Tibial nerve (tissue), 4 donors: Measurements from ENCODE around the gene BSCL2. TPM values are rescaled to one million over a fixed set of nuclear protein-coding genes. Genes with fewer than 3 reads are reported as not detected.
"Not testable (repeated sequence)": the region's sequence is repeated elsewhere in the genome, so short reads cannot be mapped to it uniquely, and the experiment has no call there.

Experiments
- DNase-seq, 2 donors: peaks; one replicate each; pipeline ENCODE4 v3.0.0-alpha.2; 2019; ENCODE audit warnings: low spot score in 2 of 2
- H3K27ac ChIP-seq, 4 donors: fragments of 200-600 bp; sonication (generic) in 3 of 4; one replicate each; pipeline ENCODE4 v1.5.1; 2017 to 2019; ENCODE audit warnings: mild to moderate bottlenecking in 1 of 4
- H3K27me3 ChIP-seq, 2 donors: fragments of 200-600 bp; sonication (generic) in 1 of 2; one replicate each; pipeline versions ENCODE4 v1.5.1 to v1.6.0; 2017 to 2019
- H3K36me3 ChIP-seq, 3 donors: fragments of 200-600 bp; sonication (generic); one replicate each; pipeline ENCODE4 v1.5.1; 2018 to 2019
- H3K4me1 ChIP-seq, 4 donors: fragments of 200-600 bp; sonication (generic) in 3 of 4; one replicate each; pipeline ENCODE4 v1.5.1; 2017 to 2019
- H3K4me3 ChIP-seq, 4 donors: fragments of 200-600 bp; sonication (generic) in 3 of 4; one replicate each; pipeline ENCODE4 v1.5.1; 2017 to 2019; ENCODE audit warnings: mild to moderate bottlenecking in 1 of 4, moderate library complexity in 1 of 4
- H3K9me3 ChIP-seq, 4 donors: fragments of 200-600 bp; sonication (generic) in 3 of 4; one replicate each; pipeline ENCODE4 v1.5.1; 2017 to 2019
- CTCF ChIP-seq, 5 experiments: fragments of 200-600 bp in 3 of 5; fragments of 450-650 bp in 2 of 5; sonication (generic) in 3 of 5; IDR thresholded peaks; one replicate each; pipeline ENCODE4 v1.5.1; 2016 to 2019; ENCODE audit warnings: antibody characterized with exemption in 5 of 5, mild to moderate bottlenecking in 3 of 5, moderate library complexity in 2 of 5
- EP300 ChIP-seq, 2 donors: sonication (generic); formaldehyde crosslinking; IDR thresholded peaks; one replicate each; pipeline ENCODE4 v1.6.1; 2017; ENCODE audit warnings: antibody characterized with exemption in 2 of 2, mild to moderate bottlenecking in 1 of 2
- POLR2A ChIP-seq, 2 donors: fragments of 450-650 bp; IDR thresholded peaks; one replicate each; pipeline ENCODE4 v1.6.1; 2017; ENCODE audit warnings: antibody characterized with exemption in 2 of 2, mild to moderate bottlenecking in 2 of 2, moderate library complexity in 2 of 2
- WGBS, 2 donors: methylation state at CpG; one replicate each; pipeline ENCODE4 v1.1.5; 2018; 5-methylcytosine and 5-hydroxymethylcytosine counted together
- total RNA-seq, 4 donors: library from RNA; depleted of rRNA; stranded (reverse); fragments of >200 nt; gene quantifications; one replicate each; pipeline ENCODE4 v1.1.0, GENCODE V29; 2016

The BSCL2 gene
- total RNA-seq, 4 donors from 2014 or later: 58.8 to 149 (median 93.2) TPM

DNA sequence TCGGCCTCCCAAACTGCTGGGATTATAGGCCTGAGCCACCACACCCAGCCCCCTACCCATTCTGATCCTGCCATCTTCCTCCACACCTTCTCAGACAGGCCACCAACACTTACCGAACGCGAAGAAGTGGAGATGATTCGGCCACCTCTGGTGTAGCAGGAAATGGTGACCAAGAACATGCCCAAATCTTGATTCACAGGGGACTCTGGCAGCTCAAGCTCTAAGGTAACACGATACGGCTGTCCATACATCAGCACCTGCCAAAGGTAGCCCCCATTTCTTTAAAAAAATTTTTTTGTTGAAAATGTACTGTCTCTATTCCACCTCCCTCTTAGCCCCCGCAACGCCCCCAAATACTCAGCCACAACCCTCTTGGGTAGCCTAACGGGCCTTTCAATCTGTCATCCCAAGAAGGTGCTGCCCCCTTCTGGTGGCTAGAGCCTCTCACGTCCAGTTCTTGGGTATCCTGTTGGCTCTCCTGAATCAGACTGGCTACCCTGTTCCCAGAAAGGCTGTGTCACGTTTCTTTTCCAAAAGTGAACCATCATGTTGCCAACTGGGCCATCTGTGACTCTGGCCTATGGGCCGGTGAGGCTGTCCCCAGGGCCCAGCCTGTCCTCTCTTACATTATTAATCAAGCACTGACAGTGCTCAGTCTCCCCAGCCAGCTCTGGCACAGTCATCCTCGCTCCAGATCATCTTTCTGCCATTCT lies 12.6 kb downstream of the BSCL2 start:
- H3K4me1 ChIP-seq: peaks cover 0 to 22% (median 4%) of the 10 kb centered on the region in 4 donors
- TF ChIP-seq CTCF (IDR thresholded peaks at IDR 0.05) (peak; percentile 70 to 84 (median 83)), POLR2A (IDR thresholded peaks at IDR 0.05) (no peak), EP300 (IDR thresholded peaks at IDR 0.05) (peak in 1 of 2 donors; percentile 31)
- no peaks in the 10 kb centered on the region for H3K9me3 ChIP-seq
- peak; percentile 79 to 90 for DNase-seq
- no peaks in the 10 kb centered on the region for H3K27me3 ChIP-seq
- H3K4me3 ChIP-seq: no peak overlapping the region
- H3K36me3 ChIP-seq: peaks cover 0 to 50% (median 3%) of the 10 kb centered on the region in 3 donors
- WGBS, 2 donors: 47 to 49% methylated on average over 14 of the region's 14 CpGs
- peak overlapping the region in 1 of 4 donors; percentile 29 for H3K27ac ChIP-seq

DNA sequence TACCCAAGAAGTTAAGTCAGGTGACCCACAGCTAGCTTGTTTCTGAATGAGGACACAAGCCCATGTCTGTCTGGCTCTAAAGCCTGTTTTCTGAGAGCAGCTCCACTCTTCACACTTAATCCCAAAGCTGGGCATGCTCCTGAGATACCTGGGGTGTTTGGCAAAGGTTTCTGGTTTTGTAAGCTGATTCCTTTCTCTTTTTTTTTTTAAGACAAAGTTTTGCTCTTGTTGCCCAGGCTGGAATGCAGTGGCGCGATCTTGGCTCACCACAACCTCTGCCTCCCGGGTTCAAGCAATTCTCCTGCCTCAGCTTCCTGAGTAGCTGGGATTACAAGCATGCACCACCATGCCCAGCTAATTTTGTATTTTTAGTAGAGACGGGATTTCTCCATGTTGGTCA lies 13.6 kb downstream of the BSCL2 start:
- H3K36me3 ChIP-seq: peaks cover 0 to 49% (median 3%) of the 10 kb centered on the region in 3 donors
- 74 to 86% methylated on average over 4 of the region's 4 CpGs for WGBS, 2 donors
- H3K4me1 ChIP-seq: peaks cover 0 to 23% (median 4%) of the 10 kb centered on the region in 4 donors
- not testable (repeated sequence) for H3K27ac ChIP-seq, H3K27me3 ChIP-seq, H3K4me3 ChIP-seq, DNase-seq, H3K9me3 ChIP-seq

DNA sequence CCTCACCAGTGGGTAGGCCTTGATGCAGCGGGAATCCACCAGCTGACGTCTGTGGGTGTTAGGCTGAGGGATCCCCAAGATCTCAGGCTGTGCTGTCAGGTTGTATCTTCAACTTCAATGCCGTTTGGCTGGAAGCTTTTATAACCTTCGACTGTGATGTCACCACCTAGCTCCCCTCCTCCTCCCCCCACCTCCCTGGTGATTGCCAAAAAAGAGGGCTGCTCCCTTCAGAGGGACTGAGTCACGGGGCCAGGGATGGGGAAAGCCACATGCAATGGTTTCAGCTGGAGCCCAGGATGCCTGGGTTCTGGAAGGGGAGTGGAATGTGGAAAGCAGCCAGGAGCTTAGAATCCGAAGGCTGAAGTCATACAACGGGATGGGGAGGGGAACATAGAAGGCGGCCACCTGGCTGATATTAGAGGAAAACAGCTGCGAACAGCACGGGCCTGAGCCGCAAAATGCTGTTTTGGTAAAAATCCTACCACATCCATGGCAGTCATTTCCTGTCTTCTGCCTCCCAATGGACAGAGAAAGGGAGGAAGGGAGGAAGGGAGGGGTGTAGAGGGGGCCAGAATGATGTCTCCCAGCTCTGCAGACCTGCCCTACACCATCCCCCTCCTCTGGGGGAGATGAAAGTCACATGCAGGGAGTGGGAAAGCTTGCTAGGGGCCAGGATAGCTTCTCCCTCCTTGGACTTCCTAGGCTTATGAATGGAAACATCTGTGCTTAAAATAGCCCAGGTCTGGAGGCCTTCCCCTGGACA lies 17.6 kb downstream of the BSCL2 start, which contains the start of gene LRRN4CL:
Gene LRRN4CL (minus strand): TSS at position 110 of the 763 bp plus-strand sequence. CDS start 1,022 bp downstream, outside the sequence.
- peak within 1 kb of the TSS in 3 of 4 donors; percentile 64 to 81 (median 75) for H3K27ac ChIP-seq
- 38 to 45% methylated on average over 11 of the region's 11 CpGs for WGBS, 2 donors

DNA sequence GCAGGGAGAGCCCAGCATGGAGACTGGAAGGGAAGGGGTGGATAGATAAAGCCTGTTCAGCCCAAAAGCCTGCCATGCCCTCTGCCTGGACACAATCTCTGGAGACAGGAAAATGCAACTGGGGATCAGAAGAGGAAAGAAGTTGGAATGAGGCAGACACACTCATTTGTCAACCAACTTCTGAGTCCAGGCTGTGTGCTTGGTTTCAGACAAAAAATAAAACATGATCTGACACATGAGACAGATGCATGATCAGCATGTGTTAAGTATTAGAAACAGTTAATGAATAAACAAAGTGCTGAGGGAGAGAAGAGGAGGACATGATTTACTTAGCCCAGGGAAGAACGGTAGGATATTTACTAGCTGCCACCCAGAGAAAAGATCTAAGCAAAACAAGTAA lies 18.7 kb downstream of the BSCL2 start:
- H3K9me3 ChIP-seq: no peaks in the 10 kb centered on the region
- peaks cover 0 to 13% of the 10 kb centered on the region in 2 donors for H3K27me3 ChIP-seq
- peaks cover 0 to 38% (median 3%) of the 10 kb centered on the region in 3 donors for H3K36me3 ChIP-seq
- no peak for DNase-seq
- TF ChIP-seq POLR2A (IDR thresholded peaks at IDR 0.05) (no peak), CTCF (IDR thresholded peaks at IDR 0.05) (no peak), EP300 (IDR thresholded peaks at IDR 0.05) (no peak)
- H3K4me1 ChIP-seq: peaks cover 0 to 24% (median 3%) of the 10 kb centered on the region in 4 donors
- peak overlapping the region in 2 of 4 donors; percentile 71 to 81 for H3K27ac ChIP-seq
- H3K4me3 ChIP-seq: peak overlapping the region; percentile 18 to 47 (median 25)
- 24 to 41% methylated on average over 1 of the region's 1 CpG for WGBS, 2 donors

More for the DNA sequence above, 17.6 kb downstream of the BSCL2 start, which contains the start of gene LRRN4CL:
- DNase-seq: peak; percentile 79 to 88
- Histone ChIP-seq H3K9me3 (no peaks in the 10 kb centered on the region), H3K27me3 (peaks cover 0 to 13% of the 10 kb centered on the region in 2 donors), H3K4me1 (peaks cover 0 to 29% (median 5%) of the 10 kb centered on the region in 4 donors), H3K4me3 (peak within 1 kb of the TSS; percentile 19 to 47 (median 28)), H3K36me3 (peaks cover 0 to 42% (median 3%) of the 10 kb centered on the region in 3 donors)
- TF ChIP-seq EP300 (IDR thresholded peaks at IDR 0.05) (peak in 1 of 2 donors; percentile 82), POLR2A (IDR thresholded peaks at IDR 0.05) (peak; percentile 28 to 52), CTCF (IDR thresholded peaks at IDR 0.05) (no peak)

- TF ChIP-seq EP300 (IDR thresholded peaks at IDR 0.05): no peak
- TF ChIP-seq CTCF (IDR thresholded peaks at IDR 0.05): no peak
- no peak for TF ChIP-seq POLR2A (IDR thresholded peaks at IDR 0.05)
- no peak for DNase-seq
- Histone ChIP-seq H3K4me1 (peaks cover 0 to 24% (median 3%) of the 10 kb centered on the region in 4 donors), H3K4me3 (peak overlapping the region; percentile 18 to 47 (median 25)), H3K27me3 (peaks cover 0 to 13% of the 10 kb centered on the region in 2 donors), H3K36me3 (peaks cover 0 to 31% (median 3%) of the 10 kb centered on the region in 3 donors), H3K9me3 (no peaks in the 10 kb centered on the region), H3K27ac (peak overlapping the region; percentile 22 to 81 (median 65))
- WGBS, 2 donors: 36 to 47% methylated on average over 49 to 51 of the region's 74 CpGs
Observed at GRCh38 chr11:62687508-62688396, 19.5 kb downstream of the BSCL2 start.
